GM19328 (cell line): ENCODE data around the gene DMC1.
"Not testable (repeated sequence)": the region's sequence is repeated elsewhere in the genome, so short reads cannot be mapped to it uniquely, and the experiment has no call there.

Experiments used
- ATAC-seq: cut with Tn5 transposase; IDR thresholded peaks from one replicate; pipeline ENCODE4 v1.9.1; 2021; ENCODE audit warnings: mild to moderate bottlenecking, moderate library complexity; ENCODE audit not compliant: unreplicated experiment

Gene DMC1, protein sequence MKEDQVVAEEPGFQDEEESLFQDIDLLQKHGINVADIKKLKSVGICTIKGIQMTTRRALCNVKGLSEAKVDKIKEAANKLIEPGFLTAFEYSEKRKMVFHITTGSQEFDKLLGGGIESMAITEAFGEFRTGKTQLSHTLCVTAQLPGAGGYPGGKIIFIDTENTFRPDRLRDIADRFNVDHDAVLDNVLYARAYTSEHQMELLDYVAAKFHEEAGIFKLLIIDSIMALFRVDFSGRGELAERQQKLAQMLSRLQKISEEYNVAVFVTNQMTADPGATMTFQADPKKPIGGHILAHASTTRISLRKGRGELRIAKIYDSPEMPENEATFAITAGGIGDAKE

DNA sequence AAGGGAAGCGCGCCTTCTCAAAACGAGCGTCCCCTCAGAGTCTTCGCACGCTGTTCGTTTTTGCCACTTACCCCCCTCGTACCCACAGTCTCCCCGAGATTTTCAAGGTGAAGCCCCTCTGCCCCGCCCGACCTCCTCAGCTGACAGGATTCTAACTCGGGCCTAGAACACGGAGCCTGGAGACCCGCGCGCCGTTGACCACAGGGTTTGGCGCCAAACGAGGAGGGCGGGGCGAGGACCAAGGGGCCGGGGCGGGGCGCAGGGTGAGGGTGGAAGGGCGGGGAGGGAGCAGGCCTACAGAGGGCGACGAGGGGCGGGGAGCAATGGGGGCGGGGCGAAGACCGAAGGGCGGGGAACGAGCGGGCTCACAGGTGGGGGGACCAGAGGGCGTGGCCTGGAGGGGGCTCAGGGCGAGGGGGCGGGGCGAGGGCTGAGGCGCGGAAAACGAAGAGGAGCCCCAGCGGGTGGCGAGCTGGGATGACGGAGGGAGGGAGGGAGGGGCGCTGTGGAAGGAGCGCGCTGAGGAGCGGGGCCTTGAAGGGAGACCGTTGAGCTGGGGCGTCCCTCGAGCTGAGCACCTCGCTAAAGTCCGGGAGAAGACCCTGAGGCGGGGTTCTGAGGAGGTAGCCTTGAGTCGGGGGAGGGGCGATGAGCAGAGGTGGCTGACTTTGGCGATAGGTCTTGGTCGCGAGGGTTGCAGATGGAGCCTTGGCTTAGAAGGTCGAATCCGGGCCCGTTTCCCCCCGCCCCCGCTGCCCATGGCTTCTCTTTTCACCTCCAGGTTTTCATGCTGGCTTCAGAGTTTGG lies at the start of gene DMC1:
DMC1 (minus strand) TSS at position 212 of the 807 bp plus-strand sequence. CDS start 1,927 bp downstream, outside the sequence.
- ATAC-seq: no peak

- no peak for ATAC-seq
These were observed 48.7 kb upstream of the DMC1 start for GRCh38 chr22:38618682-38619081.

DNA sequence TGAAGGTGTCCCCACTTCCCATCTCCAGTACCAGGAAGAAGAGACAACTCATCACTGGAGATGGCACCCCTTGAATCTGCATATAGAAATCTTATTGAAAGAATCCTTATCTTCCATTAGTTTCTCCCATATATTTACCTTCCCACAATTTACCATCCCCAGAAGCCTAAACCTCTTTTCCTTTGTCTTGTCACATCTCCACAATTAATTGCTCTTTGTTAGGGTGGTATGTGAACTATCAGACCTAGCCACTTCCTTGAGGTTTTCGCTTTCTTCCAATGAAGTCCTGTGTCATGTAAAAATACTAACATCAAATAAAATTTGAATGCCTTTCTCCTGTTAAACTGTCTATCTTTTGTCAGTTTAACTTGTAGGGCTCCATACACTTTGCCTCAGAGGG lies 48.3 kb upstream of the DMC1 start:
- ATAC-seq: no peak

GRCh38 chr22:38615064-38615405 lies 45.1 kb upstream of the DMC1 start:
- ATAC-seq: not testable (repeated sequence)

DNA sequence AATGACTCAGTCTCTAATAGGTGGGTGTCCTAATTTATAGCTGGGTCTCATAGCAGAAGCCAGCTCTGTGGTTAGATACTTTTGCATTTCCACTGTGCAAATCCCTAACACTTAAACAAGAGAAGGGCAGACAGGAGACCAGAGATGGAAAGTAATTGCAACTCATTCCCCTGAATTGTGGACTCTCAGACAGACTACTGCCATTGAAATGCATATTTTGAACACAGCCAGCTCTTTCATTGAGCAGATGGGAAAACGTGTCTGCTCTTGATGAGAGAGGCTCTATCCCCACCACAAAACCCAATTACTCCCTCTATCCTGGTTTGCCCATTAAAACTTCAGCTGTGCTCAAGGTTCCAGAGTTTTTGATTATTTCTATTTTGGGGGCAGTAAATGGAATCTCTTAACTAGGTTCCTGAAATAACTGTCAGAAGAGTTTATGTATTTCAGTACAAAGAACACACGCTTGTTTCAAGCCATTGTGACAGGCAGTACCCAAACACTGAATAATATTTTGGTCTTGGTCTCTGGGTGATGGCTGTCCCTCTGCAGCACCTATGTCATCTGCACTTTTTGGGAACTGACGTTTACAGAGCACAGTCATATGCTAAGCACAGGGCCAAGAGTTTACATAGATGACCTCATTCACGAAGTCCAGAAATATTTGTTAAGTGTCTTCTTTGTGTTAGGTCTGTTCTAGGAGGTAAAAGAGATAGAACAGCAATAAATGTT lies 44.5 kb upstream of the DMC1 start:
- ATAC-seq: no peak

DNA sequence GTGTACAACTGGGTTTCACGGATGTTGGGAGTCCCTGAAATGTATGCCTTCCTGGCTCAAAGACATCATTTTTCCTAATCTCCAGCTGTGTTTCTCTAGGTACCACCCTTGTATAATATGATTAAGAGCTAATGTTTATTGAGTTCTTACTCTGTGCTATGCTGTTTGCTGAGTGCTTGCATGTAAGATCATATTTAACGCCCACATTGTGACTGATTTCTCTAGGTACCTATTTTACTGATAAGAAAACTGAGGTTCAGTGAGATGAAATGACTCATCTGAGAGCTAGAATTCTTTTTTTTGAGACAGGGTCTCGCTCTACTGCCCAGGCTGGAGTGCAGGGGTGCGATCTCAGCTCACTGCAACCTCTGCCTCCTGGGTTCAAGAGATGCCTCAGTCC lies 43.6 kb upstream of the DMC1 start:
- no peak for ATAC-seq

- ATAC-seq: no peak
These were observed 42.4 kb upstream of the DMC1 start for GRCh38 chr22:38612217-38613006.

DNA sequence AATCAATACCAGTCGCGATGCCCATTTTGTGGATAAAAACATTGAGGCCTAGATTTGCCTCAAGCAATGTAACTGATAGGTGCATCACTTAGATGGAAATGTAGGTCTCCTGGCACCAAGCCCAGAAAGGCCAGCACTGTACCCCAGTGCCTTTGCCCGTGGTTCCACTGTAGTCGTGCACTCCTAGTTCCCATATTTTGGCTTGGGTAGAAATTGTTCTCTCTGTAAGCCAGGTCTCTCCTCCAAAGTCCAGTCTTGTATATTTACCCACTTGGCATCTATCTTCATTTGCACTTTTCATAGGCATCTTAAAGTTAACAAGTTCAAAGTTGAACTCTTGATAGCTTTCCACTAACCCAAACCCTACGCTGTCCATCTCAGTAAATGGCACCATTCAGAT lies 41.6 kb upstream of the DMC1 start:
- no peak for ATAC-seq

GRCh38 chr22:38610234-38610633 lies 40.3 kb upstream of the DMC1 start:
- ATAC-seq: no peak

DNA sequence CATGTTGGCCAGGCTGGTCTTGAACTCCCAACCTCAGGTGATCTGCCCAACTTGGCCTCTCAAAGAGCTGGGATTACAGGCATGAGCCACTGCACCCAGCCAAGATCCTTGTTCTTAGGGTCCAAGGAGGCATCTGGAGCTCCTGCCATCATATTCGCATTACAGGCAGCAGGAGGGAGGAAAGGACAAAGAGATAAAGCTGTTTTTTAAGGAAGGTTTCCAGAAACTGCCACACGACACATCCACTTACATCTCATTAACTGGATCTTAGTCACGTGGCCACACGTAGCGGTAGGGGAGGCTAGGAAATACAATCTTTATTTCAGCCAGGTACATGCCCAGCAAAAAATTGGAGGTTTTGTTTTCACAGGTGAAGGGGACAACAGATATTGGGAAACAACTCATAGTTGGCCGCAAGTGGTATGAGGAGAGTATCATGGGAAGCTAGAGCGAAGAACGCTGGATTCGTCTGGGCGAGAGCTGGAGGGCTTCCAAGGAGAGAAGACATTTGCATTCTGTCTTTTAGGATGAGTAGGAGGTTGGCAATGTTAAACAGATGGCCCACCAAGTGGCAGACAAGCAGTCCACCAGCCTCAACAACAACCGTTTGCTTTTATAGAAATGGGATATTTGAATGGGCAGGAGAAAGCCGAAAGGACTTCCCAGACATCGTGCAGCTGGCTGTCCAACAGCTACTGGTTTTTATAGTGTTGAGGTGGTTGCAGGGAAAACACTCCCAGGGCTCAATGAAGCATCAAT lies 39.2 kb upstream of the DMC1 start:
- no peak for ATAC-seq

DNA sequence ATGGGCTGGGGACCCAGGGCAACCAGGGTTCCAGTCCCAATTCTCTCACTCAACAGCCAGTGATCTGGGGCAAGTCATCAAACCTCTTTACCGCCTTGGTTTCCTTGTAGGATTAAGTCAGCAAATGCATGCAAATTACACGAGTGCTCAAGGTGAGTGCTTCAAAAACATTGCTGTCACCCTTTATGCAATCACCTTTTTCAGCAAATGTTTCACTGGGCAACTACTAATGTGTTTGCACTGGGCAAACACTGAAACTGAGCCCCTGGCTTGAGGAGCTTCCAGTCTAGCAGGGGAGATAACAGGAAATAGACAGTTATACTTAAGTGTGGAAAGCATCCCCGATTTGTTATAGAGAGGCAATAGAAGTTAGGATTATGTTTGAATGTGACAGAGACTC lies 37.7 kb upstream of the DMC1 start:
- no peak for ATAC-seq

GRCh38 chr22:38602166-38602565 lies 32.2 kb upstream of the DMC1 start:
- ATAC-seq: no peak

DNA sequence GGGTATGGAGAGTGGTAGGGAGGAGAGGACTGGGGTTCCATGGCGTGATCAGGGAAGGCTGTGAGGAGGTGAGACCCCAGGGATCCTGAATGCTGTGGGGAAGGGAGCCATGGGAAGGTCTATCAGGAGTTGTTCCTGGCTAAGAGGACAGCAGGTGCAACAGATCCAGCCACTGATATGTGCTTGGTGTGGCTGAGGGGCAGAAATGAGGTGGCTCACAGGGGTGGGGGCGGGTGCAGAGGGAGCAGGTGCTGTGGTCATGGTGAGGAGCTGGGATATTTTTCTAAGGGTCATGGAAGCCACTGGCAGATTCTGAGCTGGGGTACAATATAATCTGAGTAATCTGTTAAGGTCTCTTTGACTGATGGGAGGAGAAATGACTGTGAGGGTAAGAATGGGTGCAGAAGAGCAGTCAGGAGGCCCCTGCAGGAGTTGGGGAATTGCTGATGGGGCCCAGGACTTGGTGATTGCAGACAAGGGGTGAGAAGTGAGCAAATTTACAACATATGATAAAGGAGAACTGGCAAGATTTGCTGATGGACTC lies 31.3 kb upstream of the DMC1 start:
- no peak for ATAC-seq

DNA sequence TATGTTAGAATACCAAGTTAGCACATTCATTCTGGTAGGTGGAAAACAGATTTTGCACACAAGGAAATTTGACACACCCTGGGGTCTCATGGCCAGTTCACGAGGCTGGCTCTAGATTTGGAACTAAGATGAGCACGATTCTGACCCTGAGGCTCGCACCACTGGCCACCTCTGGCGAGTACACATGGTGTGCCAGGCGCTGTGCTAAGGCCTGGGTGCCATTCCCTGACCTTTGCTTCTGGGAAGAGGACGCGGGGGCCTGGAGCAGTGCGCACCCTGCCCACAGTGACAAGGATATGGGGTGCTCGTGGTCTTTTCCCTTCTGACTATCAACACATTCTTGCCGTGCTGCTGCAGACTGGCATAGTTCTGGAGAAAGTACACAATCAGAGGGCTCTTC lies 29.5 kb upstream of the DMC1 start:
- no peak for ATAC-seq

DNA sequence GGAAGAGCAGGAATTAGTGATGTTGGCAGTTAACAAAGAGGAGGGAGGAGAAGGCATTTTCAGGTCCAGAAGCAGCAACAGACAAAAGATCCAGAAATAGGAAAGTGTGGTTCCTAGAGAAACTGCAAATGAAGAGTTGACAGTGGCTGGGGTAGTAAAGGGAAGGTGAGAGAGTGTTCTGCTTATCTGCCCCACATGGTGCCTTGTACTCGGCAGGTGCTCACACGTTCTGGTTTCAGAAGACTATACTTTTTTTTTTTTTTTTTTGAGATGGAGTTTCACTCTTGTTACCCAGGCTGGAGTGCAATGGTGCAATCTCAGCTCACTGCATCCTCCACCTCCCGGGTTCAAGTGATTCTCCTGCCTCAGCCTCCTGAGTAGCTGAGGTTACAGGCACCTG lies 12.9 kb upstream of the DMC1 start:
- ATAC-seq: not testable (repeated sequence)

GRCh38 chr22:38578505-38578904 lies 8.5 kb upstream of the DMC1 start:
- no peak for ATAC-seq

DNA sequence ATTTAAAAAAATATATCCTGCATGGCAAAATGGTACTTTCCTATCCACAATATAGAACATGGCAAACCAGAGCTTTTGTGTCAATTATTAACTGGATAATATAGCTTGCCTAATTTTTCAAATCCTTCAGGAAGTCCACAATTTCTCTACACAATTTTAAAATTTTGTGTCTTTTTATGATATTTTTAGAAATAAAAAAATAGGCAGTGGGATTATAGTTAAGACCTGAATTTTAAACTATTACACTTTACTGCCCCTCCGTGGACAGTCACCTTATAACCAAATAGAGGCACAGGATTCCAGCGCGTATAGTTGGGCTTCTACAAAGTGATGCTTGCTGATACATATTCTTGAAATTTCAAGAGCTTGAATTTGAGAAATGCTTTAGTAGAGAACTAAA lies 2.1 kb upstream of the DMC1 start:
- ATAC-seq: no peak

GRCh38 chr22:38570779-38571364 lies 889 bp upstream of the DMC1 start:
- no peak for ATAC-seq

DNA sequence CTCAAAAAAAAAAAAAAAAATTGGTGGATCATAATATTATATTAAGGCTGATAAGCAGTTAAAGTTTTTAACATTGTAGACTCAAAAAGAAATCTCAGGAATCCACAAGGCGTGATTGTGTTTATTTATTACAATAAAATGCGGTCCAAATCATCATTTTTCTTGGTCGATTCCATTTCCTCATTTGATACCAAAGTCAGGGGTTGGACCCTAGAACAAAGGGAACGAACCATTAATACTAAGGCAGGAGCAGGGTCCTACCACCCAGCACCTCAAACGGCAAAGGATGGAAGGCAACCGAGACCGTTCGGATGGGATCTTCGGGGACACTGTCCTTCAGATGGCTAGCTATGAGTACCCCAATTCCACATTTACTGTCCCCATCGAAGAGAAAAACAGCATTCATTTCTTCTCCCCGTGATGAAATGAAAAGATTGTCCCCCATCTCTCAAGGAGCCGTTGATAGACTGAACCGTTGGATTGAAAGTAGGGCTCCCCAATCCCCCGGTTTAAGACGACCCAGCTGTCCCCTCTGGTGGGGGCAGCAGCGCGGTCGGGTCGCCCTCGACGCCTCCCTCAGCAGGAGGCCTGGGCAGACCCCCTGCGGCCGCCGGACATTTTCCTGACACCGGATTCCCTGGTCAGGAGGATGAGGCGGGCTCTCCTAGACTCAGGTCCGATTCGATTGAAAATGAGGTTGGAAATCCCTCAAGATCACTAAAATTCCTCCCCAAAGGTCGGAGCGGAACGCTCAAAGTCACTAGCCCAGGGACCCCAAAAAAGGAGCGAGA lies 607 bp downstream of the DMC1 start:
- ATAC-seq: no peak
